Activated naive CD8-positive, alpha-beta T cell treated with anti-CD3 and anti-CD28 coated beads, Interleukin-2, amount 10 ng/mL, durations not matched to agents 7 days and 5 days (primary cell): ENCODE data around the gene ITPR3. TPM values are rescaled to one million over a fixed set of nuclear protein-coding genes. Genes with fewer than 3 reads are reported as not detected.

ENCODE experiments used
- ATAC-seq: fragments of 150-1000 bp; cut with Tn5 transposase; one replicate; pipeline ENCODE4 v1.10.0; 2021; ENCODE audit warnings: low read depth, moderate library complexity
- POLR2A ChIA-PET: fragments of 350-600 bp; sonication (Branson Sonifier 250); formaldehyde crosslinking; loops from one replicate; lab custom pipeline; 2021; ENCODE audit warnings: antibody characterized with exemption; lab: Charles Lee
- DNase-seq: peaks from one replicate; pipeline ENCODE4 v3.0.0; 2021
- H3K27ac Mint-ChIP-seq: one replicate; pipeline ENCODE4 v1.8.0; 2022; ENCODE audit warnings: mild to moderate bottlenecking, mixed read lengths
- H3K27me3 Mint-ChIP-seq: one replicate; pipeline ENCODE4 v1.8.0; 2022; ENCODE audit warnings: mild to moderate bottlenecking, moderate library complexity, mixed read lengths
- H3K36me3 Mint-ChIP-seq: one replicate; pipeline ENCODE4 v1.8.0; 2021; ENCODE audit warnings: mild to moderate bottlenecking, mixed read lengths
- H3K4me1 Mint-ChIP-seq: one replicate; pipeline ENCODE4 v1.8.0; 2021; ENCODE audit warnings: mixed read lengths
- H3K4me3 Mint-ChIP-seq: one replicate; pipeline ENCODE4 v1.8.0; 2022; ENCODE audit warnings: mild to moderate bottlenecking, moderate library complexity, mixed read lengths
- H3K9me3 Mint-ChIP-seq: one replicate; pipeline ENCODE4 v1.8.0; 2021; ENCODE audit warnings: mixed read lengths
- total RNA-seq, 2 experiments: library from RNA; stranded (reverse); gene quantifications; one replicate each; pipeline ENCODE4 v1.2.3, GENCODE V29; 2021

Gene ITPR3
- total RNA-seq, 2 experiments from 2014 or later: 61.4 to 61.8 TPM

GRCh38 chr6:33638556-33638955 is 17.4 kb downstream of the ITPR3 start:
- Mint-ChIP-seq H3K36me3 (peaks cover 11% of the 10 kb centered on the region), H3K9me3 (no peaks in the 10 kb centered on the region), H3K4me1 (peaks cover 27% of the 10 kb centered on the region), H3K27ac (no peak overlapping the region), H3K27me3 (no peaks in the 10 kb centered on the region), H3K4me3 (no peak overlapping the region)
- ATAC-seq (no peak), DNase-seq (no peak)
- POLR2A ChIA-PET: interaction anchor here (0.5 to 0.8 kb wide), 2 partner anchors 17 to 384 kb away, joined by 3 to 4 read pairs; partner anchors contain the start of gene ITPR3

GRCh38 chr6:33639559-33639958 is 18.4 kb downstream of the ITPR3 start:
- no peaks in the 10 kb centered on the region for H3K9me3 Mint-ChIP-seq
- H3K4me1 Mint-ChIP-seq: peaks cover 21% of the 10 kb centered on the region
- POLR2A ChIA-PET: interaction anchor here (0.8 kb wide), 1 partner anchor 18 kb away, joined by 4 read pairs; the partner anchor contains the start of gene ITPR3
- ATAC-seq (no peak), DNase-seq (no peak)
- H3K4me3 Mint-ChIP-seq: no peak overlapping the region
- peaks cover 10% of the 10 kb centered on the region for H3K36me3 Mint-ChIP-seq
- H3K27ac Mint-ChIP-seq: peak overlapping the region; percentile 3
- no peaks in the 10 kb centered on the region for H3K27me3 Mint-ChIP-seq

GRCh38 chr6:33640361-33640760 is 19.2 kb downstream of the ITPR3 start:
- H3K27ac Mint-ChIP-seq: no peak overlapping the region
- no peak overlapping the region for H3K4me3 Mint-ChIP-seq
- H3K9me3 Mint-ChIP-seq: no peaks in the 10 kb centered on the region
- H3K36me3 Mint-ChIP-seq: peaks cover 9% of the 10 kb centered on the region
- peaks cover 19% of the 10 kb centered on the region for H3K4me1 Mint-ChIP-seq
- ATAC-seq (no peak), DNase-seq (no peak)
- POLR2A ChIA-PET: no interaction called here
- no peaks in the 10 kb centered on the region for H3K27me3 Mint-ChIP-seq

- no peak overlapping the region for H3K27ac Mint-ChIP-seq
- DNase-seq (no peak), ATAC-seq (no peak)
- H3K27me3 Mint-ChIP-seq: no peaks in the 10 kb centered on the region
- H3K9me3 Mint-ChIP-seq: no peaks in the 10 kb centered on the region
- H3K4me3 Mint-ChIP-seq: no peak overlapping the region
- peaks cover 23% of the 10 kb centered on the region for H3K4me1 Mint-ChIP-seq
- POLR2A ChIA-PET: no interaction called here
- H3K36me3 Mint-ChIP-seq: peaks cover 12% of the 10 kb centered on the region
These were observed 20.0 kb downstream of the ITPR3 start for GRCh38 chr6:33641144-33641543.

GRCh38 chr6:33641602-33642001 is 20.5 kb downstream of the ITPR3 start:
- peaks cover 13% of the 10 kb centered on the region for H3K36me3 Mint-ChIP-seq
- H3K9me3 Mint-ChIP-seq: no peaks in the 10 kb centered on the region
- H3K27me3 Mint-ChIP-seq: no peaks in the 10 kb centered on the region
- peaks cover 20% of the 10 kb centered on the region for H3K4me1 Mint-ChIP-seq
- ATAC-seq: no peak
- H3K27ac Mint-ChIP-seq: no peak overlapping the region
- POLR2A ChIA-PET: no interaction called here
- DNase-seq: no peak
- H3K4me3 Mint-ChIP-seq: no peak overlapping the region

GRCh38 chr6:33642897-33643296 is 21.8 kb downstream of the ITPR3 start:
- ATAC-seq (no peak), DNase-seq (no peak)
- Mint-ChIP-seq H3K27me3 (no peaks in the 10 kb centered on the region), H3K4me3 (no peak overlapping the region), H3K4me1 (peaks cover 20% of the 10 kb centered on the region), H3K36me3 (peaks cover 13% of the 10 kb centered on the region), H3K9me3 (no peaks in the 10 kb centered on the region), H3K27ac (no peak overlapping the region)
- POLR2A ChIA-PET: no interaction called here

- Mint-ChIP-seq H3K36me3 (peaks cover 20% of the 10 kb centered on the region), H3K9me3 (no peaks in the 10 kb centered on the region)
- POLR2A ChIA-PET: no interaction called here
These were observed 30.3 kb downstream of the ITPR3 start for GRCh38 chr6:33651403-33651802.

GRCh38 chr6:33652002-33652401 is 30.9 kb downstream of the ITPR3 start:
- peaks cover 17% of the 10 kb centered on the region for H3K36me3 Mint-ChIP-seq
- H3K9me3 Mint-ChIP-seq: no peaks in the 10 kb centered on the region
- no peak overlapping the region for H3K27ac Mint-ChIP-seq
- H3K4me1 Mint-ChIP-seq: peaks cover 11% of the 10 kb centered on the region
- H3K27me3 Mint-ChIP-seq: no peaks in the 10 kb centered on the region
- ATAC-seq: no peak
- no peak overlapping the region for H3K4me3 Mint-ChIP-seq
- POLR2A ChIA-PET: no interaction called here
- no peak for DNase-seq

More at GRCh38 chr6:33651403-33651802, 30.3 kb downstream of the ITPR3 start:
- Mint-ChIP-seq H3K4me1 (peaks cover 13% of the 10 kb centered on the region), H3K27ac (no peak overlapping the region), H3K4me3 (no peak overlapping the region), H3K27me3 (no peaks in the 10 kb centered on the region)
- ATAC-seq: no peak
- DNase-seq: no peak

- POLR2A ChIA-PET: no interaction called here
These were observed 33.9 kb downstream of the ITPR3 start for GRCh38 chr6:33654831-33655554.

GRCh38 chr6:33656844-33657243 is 35.7 kb downstream of the ITPR3 start:
- no peaks in the 10 kb centered on the region for H3K27me3 Mint-ChIP-seq
- H3K4me1 Mint-ChIP-seq: peaks cover 4% of the 10 kb centered on the region
- peaks cover 8% of the 10 kb centered on the region for H3K36me3 Mint-ChIP-seq
- H3K27ac Mint-ChIP-seq: no peak overlapping the region
- no peak for ATAC-seq
- POLR2A ChIA-PET: no interaction called here
- H3K4me3 Mint-ChIP-seq: no peak overlapping the region
- H3K9me3 Mint-ChIP-seq: no peaks in the 10 kb centered on the region
- no peak for DNase-seq

More at GRCh38 chr6:33654831-33655554, 33.9 kb downstream of the ITPR3 start:
- Mint-ChIP-seq H3K27ac (no peak overlapping the region), H3K4me1 (peaks cover 6% of the 10 kb centered on the region), H3K27me3 (no peaks in the 10 kb centered on the region), H3K36me3 (peaks cover 10% of the 10 kb centered on the region), H3K9me3 (no peaks in the 10 kb centered on the region), H3K4me3 (no peak overlapping the region)
- DNase-seq (no peak), ATAC-seq (no peak)

GRCh38 chr6:33658982-33659689 is 38.0 kb downstream of the ITPR3 start:
- POLR2A ChIA-PET: no interaction called here
- H3K27me3 Mint-ChIP-seq: no peaks in the 10 kb centered on the region
- no peaks in the 10 kb centered on the region for H3K9me3 Mint-ChIP-seq
- H3K36me3 Mint-ChIP-seq: peaks cover 10% of the 10 kb centered on the region
- DNase-seq (no peak), ATAC-seq (no peak)
- H3K4me1 Mint-ChIP-seq: peaks cover 4% of the 10 kb centered on the region
- H3K27ac Mint-ChIP-seq: no peak overlapping the region
- H3K4me3 Mint-ChIP-seq: no peak overlapping the region

GRCh38 chr6:33659986-33660385 is 38.9 kb downstream of the ITPR3 start:
- Mint-ChIP-seq H3K27ac (peak overlapping the region; percentile 34), H3K27me3 (no peaks in the 10 kb centered on the region), H3K9me3 (no peaks in the 10 kb centered on the region), H3K4me1 (no peaks in the 10 kb centered on the region), H3K36me3 (peaks cover 5% of the 10 kb centered on the region), H3K4me3 (no peak overlapping the region)
- DNase-seq: no peak
- ATAC-seq: no peak
- POLR2A ChIA-PET: no interaction called here

GRCh38 chr6:33661106-33661838 is 40.1 kb downstream of the ITPR3 start:
- DNase-seq (no peak), ATAC-seq (no peak)
- H3K36me3 Mint-ChIP-seq: peaks cover 5% of the 10 kb centered on the region
- no peaks in the 10 kb centered on the region for H3K27me3 Mint-ChIP-seq
- H3K9me3 Mint-ChIP-seq: no peaks in the 10 kb centered on the region
- no peak overlapping the region for H3K4me3 Mint-ChIP-seq
- POLR2A ChIA-PET: no interaction called here
- H3K27ac Mint-ChIP-seq: no peak overlapping the region
- no peaks in the 10 kb centered on the region for H3K4me1 Mint-ChIP-seq
